Measurements from ENCODE around the gene CACNA1H.

- no peak for TF ChIP-seq CTCF (IDR thresholded peaks at IDR 0.05)
- no peak for TF ChIP-seq POLR2AphosphoS5 (IDR thresholded peaks at IDR 0.05; ENCODE audit: low read depth, low read length)
- TF ChIP-seq REST (IDR thresholded peaks at IDR 0.05; ENCODE audit: insufficient read depth in 1 of 2, low read depth in 2 of 2, low read length in 1 of 2), result no peak
- no peak for TF ChIP-seq SIN3A (IDR thresholded peaks at IDR 0.05; ENCODE audit: borderline replicate concordance, insufficient read depth, low read depth, low read length)
- TF ChIP-seq TCF7L2 (IDR thresholded peaks at IDR 0.05; ENCODE audit: low read depth, low read length), result no peak
These were observed 36.5 kb downstream of the CACNA1H start for GRCh38 chr16:1189455-1189854.
